ENCODE measurements around the gene HSD11B1.

HSD11B1 gene

GRCh38 chr1:209710093-209710492 is 5.4 kb downstream of the HSD11B1 start:
- no peak overlapping the region for H3K4me3 ChIP-seq (ENCODE audit: control insufficient read depth, low read depth, low read length)
- no peak for TF ChIP-seq CTCF (conservative IDR thresholded peaks at IDR 0.05; ENCODE audit: control insufficient read depth, insufficient read depth, low read depth, low read length)
- peak; percentile 36 for DNase-seq (ENCODE audit: low read depth)

GRCh38 chr1:209710847-209711246 is 6.2 kb downstream of the HSD11B1 start:
- TF ChIP-seq CTCF (conservative IDR thresholded peaks at IDR 0.05; ENCODE audit: control insufficient read depth, insufficient read depth, low read depth, low read length): no peak
- H3K4me3 ChIP-seq (ENCODE audit: control insufficient read depth, low read depth, low read length): no peak overlapping the region
- no peak for DNase-seq (ENCODE audit: low read depth)

- H3K4me3 ChIP-seq (ENCODE audit: control insufficient read depth, low read depth, low read length): no peak overlapping the region
- no peak for TF ChIP-seq CTCF (conservative IDR thresholded peaks at IDR 0.05; ENCODE audit: control insufficient read depth, insufficient read depth, low read depth, low read length)
- DNase-seq (ENCODE audit: low read depth): no peak
Observed at GRCh38 chr1:209714338-209714737, 9.7 kb downstream of the HSD11B1 start.

GRCh38 chr1:209715314-209715713 is 10.7 kb downstream of the HSD11B1 start:
- DNase-seq (ENCODE audit: low read depth): no peak

GRCh38 chr1:209717818-209718217 is 13.2 kb downstream of the HSD11B1 start:
- no peak for DNase-seq (ENCODE audit: low read depth)
- TF ChIP-seq CTCF (conservative IDR thresholded peaks at IDR 0.05; ENCODE audit: control insufficient read depth, insufficient read depth, low read depth, low read length): no peak

More at GRCh38 chr1:209715314-209715713, 10.7 kb downstream of the HSD11B1 start:
- TF ChIP-seq CTCF (conservative IDR thresholded peaks at IDR 0.05; ENCODE audit: control insufficient read depth, insufficient read depth, low read depth, low read length): no peak
- H3K4me3 ChIP-seq (ENCODE audit: control insufficient read depth, low read depth, low read length): no peak overlapping the region

GRCh38 chr1:209720326-209720725 is 15.7 kb downstream of the HSD11B1 start:
- no peak overlapping the region for H3K4me3 ChIP-seq (ENCODE audit: control insufficient read depth, low read depth, low read length)
- TF ChIP-seq CTCF (conservative IDR thresholded peaks at IDR 0.05; ENCODE audit: control insufficient read depth, insufficient read depth, low read depth, low read length): no peak
- DNase-seq (ENCODE audit: low read depth): no peak

More at GRCh38 chr1:209717818-209718217, 13.2 kb downstream of the HSD11B1 start:
- H3K4me3 ChIP-seq (ENCODE audit: control insufficient read depth, low read depth, low read length): no peak overlapping the region

- no peak for TF ChIP-seq CTCF (conservative IDR thresholded peaks at IDR 0.05; ENCODE audit: control insufficient read depth, insufficient read depth, low read depth, low read length)
Observed at GRCh38 chr1:209720826-209721225, 16.2 kb downstream of the HSD11B1 start.

More at GRCh38 chr1:209720826-209721225, 16.2 kb downstream of the HSD11B1 start:
- H3K4me3 ChIP-seq (ENCODE audit: control insufficient read depth, low read depth, low read length): no peak overlapping the region
- DNase-seq (ENCODE audit: low read depth): no peak
